ENCODE results near the gene HECTD4.

- TF ChIP-seq CTCF (IDR thresholded peaks at IDR 0.05) (no peak), POLR2A (IDR thresholded peaks at IDR 0.05) (no peak)
Observed at GRCh38 chr12:112239020-112239419, 143.2 kb downstream of the HECTD4 start.
